Heart left ventricle (tissue), 16 donors: ENCODE data around the gene RBL1. TPM values are rescaled to one million over a fixed set of nuclear protein-coding genes. Genes with fewer than 3 reads are reported as not detected.
"Not testable (repeated sequence)": the region's sequence is repeated elsewhere in the genome, so short reads cannot be mapped to it uniquely, and the experiment has no call there.

Experiments used
- ATAC-seq, 4 donors: fragments of 200-7000 bp; cut with Tn5 transposase; one replicate each; pipeline ENCODE4 v1.9.1; 2020 to 2022; ENCODE audit warnings: moderate library complexity in 4 of 4, mild to moderate bottlenecking in 3 of 4, moderate number of reproducible peaks in 1 of 4
- DNase-seq, 5 donors: peaks; one replicate each; pipeline ENCODE4 v3.0.0-alpha.2; 2020
- H3K27ac ChIP-seq, 12 donors: fragments of 200-600 bp; sonication (generic) in 4 of 12; one replicate each; pipeline versions ENCODE4 v1.5.0 to v1.8.0; 2016 to 2022; ENCODE audit warnings: mild to moderate bottlenecking in 2 of 12
- H3K27me3 ChIP-seq, 9 donors: fragments of 200-600 bp; sonication (generic) in 2 of 9; one replicate each; pipeline versions ENCODE4 v1.5.1 to v1.8.0; 2016 to 2022; ENCODE audit warnings: mild to moderate bottlenecking in 3 of 9
- H3K36me3 ChIP-seq, 9 donors: fragments of 200-600 bp; sonication (generic) in 2 of 9; one replicate each; pipeline versions ENCODE4 v1.5.0 to v1.8.0; 2018 to 2022; ENCODE audit warnings: mild to moderate bottlenecking in 2 of 9
- H3K4me1 ChIP-seq, 12 donors: fragments of 200-600 bp; sonication (generic) in 4 of 12; one replicate each; pipeline versions ENCODE4 v1.5.0 to v1.8.0; 2016 to 2022; ENCODE audit warnings: mild to moderate bottlenecking in 3 of 12
- H3K4me3 ChIP-seq, 12 donors: fragments of 200-600 bp; sonication (generic) in 4 of 12; one replicate each; pipeline versions ENCODE4 v1.5.0 to v1.8.0; 2017 to 2022; ENCODE audit warnings: mild to moderate bottlenecking in 9 of 12, moderate library complexity in 4 of 12
- H3K9me3 ChIP-seq, 12 donors: fragments of 200-600 bp; sonication (generic) in 4 of 12; one replicate each; pipeline versions ENCODE4 v1.5.0 to v1.8.0; 2016 to 2022; ENCODE audit warnings: mild to moderate bottlenecking in 1 of 12
- CTCF ChIP-seq, 12 donors: fragments of 200-600 bp; sonication (generic) in 4 of 12; IDR thresholded peaks; one replicate each; pipeline versions ENCODE4 v1.5.0 to v1.8.0; 2018 to 2022; ENCODE audit warnings: antibody characterized with exemption in 12 of 12, mild to moderate bottlenecking in 5 of 12
- POLR2A ChIP-seq, 2 donors: fragments of 450-650 bp; IDR thresholded peaks; one replicate each; pipeline ENCODE4 v1.6.1; 2017; ENCODE audit warnings: antibody characterized with exemption in 2 of 2, mild to moderate bottlenecking in 2 of 2, moderate library complexity in 2 of 2
- WGBS, 4 donors: extraction: QIAGEN DNeasy Blood & Tissue Kit in 2 of 4; methylation state at CpG; one replicate each; pipeline versions ENCODE4 v1.1.5 to v1.1.7; 2013 to 2018; 5-methylcytosine and 5-hydroxymethylcytosine counted together
- intact Hi-C, 10 donors: fragments of 100-400 bp; cut with DNase I; formaldehyde crosslinking; loops; one replicate each; pipeline versions ENCODE4 v1.11.1 to v1.14.2; 2022
- polyA plus RNA-seq, 2 donors: library from polyadenylated mRNA; stranded (reverse); fragments of 200-250 nt; gene quantifications; one replicate each; pipeline ENCODE4 v1.2.3, GENCODE V29; 2013
- total RNA-seq, 9 donors: library from RNA; depleted of rRNA in 2 of 9; stranded (reverse); fragments of >200 nt in 2 of 9; fragmentation: NEBNext Ultra II Directional in 3 of 9; extraction: Animal tissue kit (Norgen Biotek cat#: 25700) in 3 of 9; gene quantifications; one replicate each; pipeline versions ENCODE4 v1.1.0 to v1.2.4, GENCODE V29; 2016 to 2023
- donor health status: ischemic (EF 13 %, LVEDD 7.1; RV severe dilation, severe dysfunction).
- donor health status: healthy with polysubstance abuse.
- donor health status: DM: no; HTN: yes; CAD: no.
- donor health status: DM: no; HTN: no; CAD: no.
- donor health status: ischemic (EF 25% LVEDD 6.9; RV normal size, moderate dysfunction).
- donor health status: ischemic (EF 25% LVEDD 5.7; RV mildly dilated, moderate dysfunction).
- donor health status: healthy.
- donor health status: DM: yes; HTN: yes; CAD: no.
- donor health status: ischemic (EF 35%, LVEDD 5.7; RV mildly dilated, moderate dysfunction).
- donor health status: nonischemic (EF 11% LVEDD 7.7; RV severe dilation, severe dysfunction).
- donor health status: DM: yes; HTN: yes; CAD: no.
- donor health status: PGD.
- donor health status: ischemic (EF 29% LVEDD 5.4; RV normal size, mild dysfunction).
- donor health status: nonischemic (EF 23%, LVEDD 6.1; RV moderate dilation, normal function).

Gene RBL1
- total and polyA plus RNA-seq, 11 donors, result 1.0 to 6.7 (median 3.4) TPM

- Histone ChIP-seq H3K36me3 (peaks cover 0 to 57% (median 33%) of the 10 kb centered on the region in 9 donors), H3K4me3 (no peak overlapping the region), H3K27me3 (no peaks in the 10 kb centered on the region), H3K4me1 (no peaks in the 10 kb centered on the region), H3K27ac (no peak overlapping the region), H3K9me3 (no peaks in the 10 kb centered on the region)
- ATAC-seq (no peak), DNase-seq (no peak)
- 87 to 94% (median 92%) methylated on average over 2 of the region's 2 CpGs for WGBS, 4 donors
- intact Hi-C loops, result no loop called here
- TF ChIP-seq POLR2A (IDR thresholded peaks at IDR 0.05) (no peak), CTCF (IDR thresholded peaks at IDR 0.05) (no peak)
These were observed 29.6 kb downstream of the RBL1 start for GRCh38 chr20:37066168-37066567.

GRCh38 chr20:37055276-37055675 is 40.5 kb downstream of the RBL1 start:
- ATAC-seq (no peak), DNase-seq (no peak)
- Histone ChIP-seq H3K27ac (no peak overlapping the region), H3K27me3 (no peaks in the 10 kb centered on the region), H3K36me3 (peaks cover 0 to 83% (median 72%) of the 10 kb centered on the region in 9 donors), H3K4me3 (no peak overlapping the region), H3K9me3 (no peaks in the 10 kb centered on the region), H3K4me1 (no peaks in the 10 kb centered on the region)
- intact Hi-C loops, result no loop called here
- TF ChIP-seq CTCF (IDR thresholded peaks at IDR 0.05) (no peak), POLR2A (IDR thresholded peaks at IDR 0.05) (no peak)
- WGBS, 4 donors, result 91 to 95% (median 95%) methylated on average over 3 of the region's 3 CpGs

- no peak for DNase-seq
- 94 to 98% (median 98%) methylated on average over 4 of the region's 4 CpGs for WGBS, 4 donors
- no peak overlapping the region for H3K27ac ChIP-seq
- H3K36me3 ChIP-seq, result peaks cover 0 to 70% (median 56%) of the 10 kb centered on the region in 9 donors
- intact Hi-C loops, result no loop called here
- H3K27me3 ChIP-seq, result no peaks in the 10 kb centered on the region
- H3K4me3 ChIP-seq, result no peak overlapping the region
- no peak for TF ChIP-seq CTCF (IDR thresholded peaks at IDR 0.05)
- TF ChIP-seq POLR2A (IDR thresholded peaks at IDR 0.05), result no peak
- H3K9me3 ChIP-seq, result no peaks in the 10 kb centered on the region
- no peaks in the 10 kb centered on the region for H3K4me1 ChIP-seq
- ATAC-seq, result no peak
These were observed 42.4 kb downstream of the RBL1 start for GRCh38 chr20:37053230-37053950.

GRCh38 chr20:37042986-37043972 is 52.5 kb downstream of the RBL1 start:
- Histone ChIP-seq H3K36me3 (peaks cover 0 to 75% (median 68%) of the 10 kb centered on the region in 9 donors), H3K9me3 (no peaks in the 10 kb centered on the region), H3K4me1 (peaks cover 0 to 8% (median 0%) of the 10 kb centered on the region in 12 donors), H3K4me3 (peak overlapping the region in 1 of 12 donors; percentile 49), H3K27me3 (no peaks in the 10 kb centered on the region), H3K27ac (peak overlapping the region in 1 of 12 donors; percentile 57)
- WGBS, 4 donors, result 93 to 96% (median 94%) methylated on average over 15 to 17 of the region's 17 CpGs
- intact Hi-C loops, result no loop called here
- ATAC-seq (no peak), DNase-seq (no peak)
- no peak for TF ChIP-seq CTCF (IDR thresholded peaks at IDR 0.05)
- no peak for TF ChIP-seq POLR2A (IDR thresholded peaks at IDR 0.05)

GRCh38 chr20:37039366-37039765 is 56.4 kb downstream of the RBL1 start:
- H3K27me3 ChIP-seq, ATAC-seq, H3K9me3 ChIP-seq, DNase-seq, H3K27ac ChIP-seq, H3K4me3 ChIP-seq, H3K4me1 ChIP-seq, intact Hi-C loops: not testable (repeated sequence)
- peaks cover 0 to 62% (median 57%) of the 10 kb centered on the region in 9 donors for H3K36me3 ChIP-seq
- WGBS, 4 donors, result 93 to 100% (median 98%) methylated on average over 2 of the region's 2 CpGs
